H1 (cell line): ENCODE data around the gene PRG2. TPM values are rescaled to one million over a fixed set of nuclear protein-coding genes. Genes with fewer than 3 reads are reported as not detected.

Source experiments
- polyA plus RNA-seq, 7 experiments: library from polyadenylated mRNA; depleted of rRNA in 3 of 7; stranded (reverse) in 5 of 7; unstranded in 2 of 7; fragments of >200 nt in 5 of 7; fragments of 200-250 nt in 2 of 7; gene quantifications; 1 replicate in 5 of 7; 2 replicates in 1 of 7; 4 replicates in 1 of 7; pipeline versions ENCODE4 v1.2.1 to v1.2.3, GENCODE V29; 2011 to 2013; ENCODE audit warnings: missing spikeins in 2 of 7, mixed read lengths in 2 of 7
- total RNA-seq: library from RNA; stranded (reverse); fragmentation: NEBNext Ultra II Directional; extraction: Animal tissue kit (Norgen Biotek cat#: 25700); gene quantifications from 2 replicates; pipeline ENCODE4 v1.2.1, GENCODE V29; 2021
- TF ChIP-seq, protein P1 (sequence below): fragments of 300-600 bp; sonication (generic); IDR thresholded peaks from 2 replicates; pipeline ENCODE4 v1.7.1; 2012; ENCODE audit warnings: low read length, moderate library complexity, mild to moderate bottlenecking, inconsistent platforms; ENCODE audit not compliant: insufficient replicate concordance

Gene PRG2
- total and polyA plus RNA-seq, 2 of the 8 experiments (the other 6 are each of a cell fraction or from before 2014, with no cell fraction given), result 0.32 TPM; not detected in 1

DNA sequence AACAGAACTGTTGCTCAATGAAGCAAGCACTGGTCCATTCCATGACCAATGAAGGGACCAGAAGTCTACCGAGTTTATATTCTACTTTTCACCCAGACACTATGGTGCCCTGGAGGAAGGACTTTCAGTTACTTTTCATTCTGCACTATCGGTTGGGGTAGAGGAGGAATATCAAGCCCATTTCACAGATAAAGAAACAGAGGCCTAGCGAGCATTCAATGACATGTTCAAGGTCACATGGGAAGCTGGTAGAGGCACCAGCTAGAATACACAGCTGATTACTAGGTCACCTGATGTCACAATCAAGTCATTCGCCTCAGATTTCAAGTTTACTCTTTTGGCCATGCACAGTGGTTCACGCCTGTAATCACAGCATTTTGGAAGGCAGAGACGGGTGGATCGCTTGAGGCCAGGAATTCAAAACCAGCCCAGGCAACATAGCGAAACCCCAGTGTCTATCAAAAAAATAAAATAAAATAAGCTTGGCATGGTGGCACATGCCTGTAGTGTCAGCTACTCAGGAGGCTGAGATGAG, 17.6 kb upstream of the PRG2 start (continued):
- TF ChIP-seq, protein P1, sequence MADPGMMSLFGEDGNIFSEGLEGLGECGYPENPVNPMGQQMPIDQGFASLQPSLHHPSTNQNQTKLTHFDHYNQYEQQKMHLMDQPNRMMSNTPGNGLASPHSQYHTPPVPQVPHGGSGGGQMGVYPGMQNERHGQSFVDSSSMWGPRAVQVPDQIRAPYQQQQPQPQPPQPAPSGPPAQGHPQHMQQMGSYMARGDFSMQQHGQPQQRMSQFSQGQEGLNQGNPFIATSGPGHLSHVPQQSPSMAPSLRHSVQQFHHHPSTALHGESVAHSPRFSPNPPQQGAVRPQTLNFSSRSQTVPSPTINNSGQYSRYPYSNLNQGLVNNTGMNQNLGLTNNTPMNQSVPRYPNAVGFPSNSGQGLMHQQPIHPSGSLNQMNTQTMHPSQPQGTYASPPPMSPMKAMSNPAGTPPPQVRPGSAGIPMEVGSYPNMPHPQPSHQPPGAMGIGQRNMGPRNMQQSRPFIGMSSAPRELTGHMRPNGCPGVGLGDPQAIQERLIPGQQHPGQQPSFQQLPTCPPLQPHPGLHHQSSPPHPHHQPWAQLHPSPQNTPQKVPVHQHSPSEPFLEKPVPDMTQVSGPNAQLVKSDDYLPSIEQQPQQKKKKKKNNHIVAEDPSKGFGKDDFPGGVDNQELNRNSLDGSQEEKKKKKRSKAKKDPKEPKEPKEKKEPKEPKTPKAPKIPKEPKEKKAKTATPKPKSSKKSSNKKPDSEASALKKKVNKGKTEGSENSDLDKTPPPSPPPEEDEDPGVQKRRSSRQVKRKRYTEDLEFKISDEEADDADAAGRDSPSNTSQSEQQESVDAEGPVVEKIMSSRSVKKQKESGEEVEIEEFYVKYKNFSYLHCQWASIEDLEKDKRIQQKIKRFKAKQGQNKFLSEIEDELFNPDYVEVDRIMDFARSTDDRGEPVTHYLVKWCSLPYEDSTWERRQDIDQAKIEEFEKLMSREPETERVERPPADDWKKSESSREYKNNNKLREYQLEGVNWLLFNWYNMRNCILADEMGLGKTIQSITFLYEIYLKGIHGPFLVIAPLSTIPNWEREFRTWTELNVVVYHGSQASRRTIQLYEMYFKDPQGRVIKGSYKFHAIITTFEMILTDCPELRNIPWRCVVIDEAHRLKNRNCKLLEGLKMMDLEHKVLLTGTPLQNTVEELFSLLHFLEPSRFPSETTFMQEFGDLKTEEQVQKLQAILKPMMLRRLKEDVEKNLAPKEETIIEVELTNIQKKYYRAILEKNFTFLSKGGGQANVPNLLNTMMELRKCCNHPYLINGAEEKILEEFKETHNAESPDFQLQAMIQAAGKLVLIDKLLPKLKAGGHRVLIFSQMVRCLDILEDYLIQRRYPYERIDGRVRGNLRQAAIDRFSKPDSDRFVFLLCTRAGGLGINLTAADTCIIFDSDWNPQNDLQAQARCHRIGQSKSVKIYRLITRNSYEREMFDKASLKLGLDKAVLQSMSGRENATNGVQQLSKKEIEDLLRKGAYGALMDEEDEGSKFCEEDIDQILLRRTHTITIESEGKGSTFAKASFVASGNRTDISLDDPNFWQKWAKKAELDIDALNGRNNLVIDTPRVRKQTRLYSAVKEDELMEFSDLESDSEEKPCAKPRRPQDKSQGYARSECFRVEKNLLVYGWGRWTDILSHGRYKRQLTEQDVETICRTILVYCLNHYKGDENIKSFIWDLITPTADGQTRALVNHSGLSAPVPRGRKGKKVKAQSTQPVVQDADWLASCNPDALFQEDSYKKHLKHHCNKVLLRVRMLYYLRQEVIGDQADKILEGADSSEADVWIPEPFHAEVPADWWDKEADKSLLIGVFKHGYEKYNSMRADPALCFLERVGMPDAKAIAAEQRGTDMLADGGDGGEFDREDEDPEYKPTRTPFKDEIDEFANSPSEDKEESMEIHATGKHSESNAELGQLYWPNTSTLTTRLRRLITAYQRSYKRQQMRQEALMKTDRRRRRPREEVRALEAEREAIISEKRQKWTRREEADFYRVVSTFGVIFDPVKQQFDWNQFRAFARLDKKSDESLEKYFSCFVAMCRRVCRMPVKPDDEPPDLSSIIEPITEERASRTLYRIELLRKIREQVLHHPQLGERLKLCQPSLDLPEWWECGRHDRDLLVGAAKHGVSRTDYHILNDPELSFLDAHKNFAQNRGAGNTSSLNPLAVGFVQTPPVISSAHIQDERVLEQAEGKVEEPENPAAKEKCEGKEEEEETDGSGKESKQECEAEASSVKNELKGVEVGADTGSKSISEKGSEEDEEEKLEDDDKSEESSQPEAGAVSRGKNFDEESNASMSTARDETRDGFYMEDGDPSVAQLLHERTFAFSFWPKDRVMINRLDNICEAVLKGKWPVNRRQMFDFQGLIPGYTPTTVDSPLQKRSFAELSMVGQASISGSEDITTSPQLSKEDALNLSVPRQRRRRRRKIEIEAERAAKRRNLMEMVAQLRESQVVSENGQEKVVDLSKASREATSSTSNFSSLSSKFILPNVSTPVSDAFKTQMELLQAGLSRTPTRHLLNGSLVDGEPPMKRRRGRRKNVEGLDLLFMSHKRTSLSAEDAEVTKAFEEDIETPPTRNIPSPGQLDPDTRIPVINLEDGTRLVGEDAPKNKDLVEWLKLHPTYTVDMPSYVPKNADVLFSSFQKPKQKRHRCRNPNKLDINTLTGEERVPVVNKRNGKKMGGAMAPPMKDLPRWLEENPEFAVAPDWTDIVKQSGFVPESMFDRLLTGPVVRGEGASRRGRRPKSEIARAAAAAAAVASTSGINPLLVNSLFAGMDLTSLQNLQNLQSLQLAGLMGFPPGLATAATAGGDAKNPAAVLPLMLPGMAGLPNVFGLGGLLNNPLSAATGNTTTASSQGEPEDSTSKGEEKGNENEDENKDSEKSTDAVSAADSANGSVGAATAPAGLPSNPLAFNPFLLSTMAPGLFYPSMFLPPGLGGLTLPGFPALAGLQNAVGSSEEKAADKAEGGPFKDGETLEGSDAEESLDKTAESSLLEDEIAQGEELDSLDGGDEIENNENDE, result no peak
